ENCODE results near the gene FAM174B.

Gene FAM174B

GRCh38 chr15:92664178-92664900 lies 8.8 kb upstream of the FAM174B start:
- DNase-seq: no peak

- no peak for DNase-seq
Observed at GRCh38 chr15:92663250-92663951, 7.8 kb upstream of the FAM174B start.

GRCh38 chr15:92662762-92663161 lies 7.2 kb upstream of the FAM174B start:
- no peak for DNase-seq

- no peak for DNase-seq
Observed at GRCh38 chr15:92661956-92662355, 6.4 kb upstream of the FAM174B start.

- DNase-seq: no peak
Observed at GRCh38 chr15:92661069-92661468, 5.5 kb upstream of the FAM174B start.

GRCh38 chr15:92657486-92657885 lies 1.9 kb upstream of the FAM174B start:
- DNase-seq: no peak

GRCh38 chr15:92656089-92656488 lies 514 bp upstream of the FAM174B start:
- DNase-seq: no peak

- no peak for DNase-seq
Observed at GRCh38 chr15:92654662-92655061, 913 bp downstream of the FAM174B start.

GRCh38 chr15:92653836-92654539 lies 1.6 kb downstream of the FAM174B start:
- peak; percentile 46 for DNase-seq

- DNase-seq: no peak
Observed at GRCh38 chr15:92653366-92653765, 2.2 kb downstream of the FAM174B start.

- no peak for DNase-seq
Observed at GRCh38 chr15:92652576-92652966, 3.0 kb downstream of the FAM174B start.

GRCh38 chr15:92651877-92652575 lies 3.5 kb downstream of the FAM174B start:
- no peak for DNase-seq

- DNase-seq: no peak
Observed at GRCh38 chr15:92650966-92651365, 4.6 kb downstream of the FAM174B start.

- DNase-seq: peak; percentile 55
Observed at GRCh38 chr15:92650256-92650655, 5.3 kb downstream of the FAM174B start.

- DNase-seq: peak; percentile 35
Observed at GRCh38 chr15:92648190-92648875, 7.2 kb downstream of the FAM174B start.

GRCh38 chr15:92647467-92648163 lies 8.0 kb downstream of the FAM174B start:
- no peak for DNase-seq

GRCh38 chr15:92646216-92646615 lies 9.4 kb downstream of the FAM174B start:
- no peak for DNase-seq

- no peak for DNase-seq
Observed at GRCh38 chr15:92645731-92646130, 9.8 kb downstream of the FAM174B start.

GRCh38 chr15:92645051-92645631 lies 10.4 kb downstream of the FAM174B start:
- DNase-seq: no peak

GRCh38 chr15:92643849-92644815 lies 11.4 kb downstream of the FAM174B start:
- no peak for DNase-seq
